ENCODE measurements around the gene RAB10.

- TF ChIP-seq RAD21 (CRISPR knock-in tag; conservative IDR thresholded peaks at IDR 0.05 in 1 of 2, IDR thresholded peaks at IDR 0.05 in 1 of 2) (no peak), KDM4B (IDR thresholded peaks at IDR 0.05; ENCODE audit: borderline replicate concordance in 2 of 2, low read depth in 1 of 2) (no peak), CHD2 (IDR thresholded peaks at IDR 0.05; ENCODE audit: low read depth, low read length) (no peak)
Observed at GRCh38 chr2:26130763-26131162, 96.9 kb downstream of the RAB10 start.
